PFSK-1 (cell line): Measurements from ENCODE around the gene GPC3.

ENCODE experiments used
- FOXP2 ChIP-seq: optimal IDR thresholded peaks from 2 replicates; pipeline ENCODE3; 2011; ENCODE audit warnings: borderline replicate concordance, control low read depth, inconsistent platforms; ENCODE audit not compliant: insufficient read depth; ENCODE audit errors: extremely low read length, extremely low read depth
- POLR2AphosphoS5 ChIP-seq: IDR thresholded peaks from 2 replicates; pipeline ENCODE4 v1.6.1; 2012; ENCODE audit warnings: low read depth, mild to moderate bottlenecking, control low read depth, low read length, moderate library complexity
- REST ChIP-seq, 2 experiments: IDR thresholded peaks; 2 replicates each; pipeline versions ENCODE4 v1.6.1 to v1.8.0; 2011 to 2012; ENCODE audit warnings: low read depth in 2 of 2, low read length in 2 of 2, control low read depth in 1 of 2, inconsistent platforms in 1 of 2, mild to moderate bottlenecking in 1 of 2, moderate library complexity in 1 of 2; ENCODE audit not compliant: insufficient read depth in 1 of 2
- SIN3A ChIP-seq: IDR thresholded peaks from 2 replicates; pipeline ENCODE4 v1.6.1; 2012; ENCODE audit warnings: mild to moderate bottlenecking, low read length, moderate library complexity, borderline replicate concordance; ENCODE audit not compliant: insufficient read depth

GRCh38 chrX:133856819-133857218 is 128.6 kb downstream of the GPC3 start:
- TF ChIP-seq POLR2AphosphoS5 (no peak), REST (IDR thresholded peaks at IDR 0.05; ENCODE audit: insufficient read depth in 1 of 2, low read depth in 2 of 2, low read length in 2 of 2) (no peak), SIN3A (no peak), FOXP2 (no peak)
